IPS DF 4.7 (cell line): ENCODE measurements around the gene SRSF9.

Experiments
- DNase-seq: peaks from one replicate; pipeline ENCODE4 v3.0.0-alpha.2; 2013; ENCODE audit warnings: low spot score; ENCODE audit errors: extremely low read depth

Gene SRSF9

DNA sequence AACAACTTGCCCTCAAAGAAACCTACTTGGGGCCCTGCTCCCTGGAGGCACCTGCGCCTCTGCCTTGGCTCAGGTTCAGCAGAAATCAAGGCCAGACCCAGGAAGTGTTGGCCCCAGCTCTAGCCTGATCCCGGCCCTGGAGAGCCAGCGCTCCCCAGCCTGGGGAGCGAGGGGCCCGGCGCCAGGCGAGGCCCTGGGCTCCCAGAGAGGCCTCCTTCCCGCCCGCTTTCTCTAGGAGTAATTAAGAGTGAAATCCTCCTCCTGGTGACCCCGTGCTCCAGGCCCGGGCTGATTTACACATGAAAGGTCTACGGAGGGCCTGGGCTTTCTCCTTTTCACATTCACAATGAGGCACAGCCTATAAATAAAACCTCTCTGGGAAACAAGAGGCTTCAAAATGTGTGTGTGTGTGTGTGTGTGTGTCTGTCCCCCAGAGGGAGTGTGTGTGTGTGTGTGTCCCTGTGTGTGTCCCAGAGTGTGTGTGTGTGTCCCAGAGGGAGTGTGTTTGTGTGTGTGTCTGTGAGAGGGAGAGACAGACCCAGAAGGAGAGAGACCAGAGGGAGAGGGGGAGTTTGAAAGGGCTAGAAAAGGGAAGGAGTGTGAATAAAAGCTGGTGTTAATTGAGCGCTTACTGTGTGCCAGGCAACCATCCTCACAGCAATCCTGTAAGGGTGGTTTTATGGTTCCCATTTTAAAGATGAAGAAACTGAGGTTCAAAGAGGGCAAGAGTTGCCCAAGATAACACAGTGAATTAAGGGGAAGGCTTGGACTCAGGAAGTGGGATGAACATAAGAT lies 55.5 kb downstream of the SRSF9 start:
- DNase-seq: peak; percentile 81

DNA sequence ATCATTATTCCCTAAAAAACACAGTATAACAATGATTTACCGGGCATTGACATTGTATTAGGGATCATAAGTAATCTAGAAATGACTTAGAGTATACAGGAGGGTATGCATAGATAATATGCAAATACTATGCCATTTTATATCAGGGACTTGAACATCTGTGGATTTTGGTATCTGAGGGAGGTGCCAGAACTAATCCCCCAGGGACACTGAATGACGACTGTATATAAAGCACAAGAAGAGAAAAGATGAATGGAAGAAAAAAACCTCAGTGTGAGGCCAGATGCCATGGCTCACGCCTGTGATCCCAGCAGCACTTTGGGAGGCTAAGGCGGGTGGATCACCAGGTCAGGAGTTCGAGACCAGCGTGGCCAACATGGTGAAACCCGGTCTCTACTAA lies 57.1 kb downstream of the SRSF9 start:
- DNase-seq: no peak
